Gastrocnemius medialis (tissue), 4 donors: ENCODE data around the gene FAM193B. TPM values are rescaled to one million over a fixed set of nuclear protein-coding genes. Genes with fewer than 3 reads are reported as not detected.

Experiments
- ATAC-seq, 2 donors: fragments of 150-250 bp; one replicate each; pipeline ENCODE4 v1.9.1; 2016
- DNase-seq, 2 donors: peaks; one replicate each; pipeline ENCODE4 v3.0.0-alpha.2; 2019
- H3K27ac ChIP-seq, 4 donors: fragments of 200-600 bp; sonication (generic); 1 replicate in 1 of 4; 2 replicates in 3 of 4; pipeline ENCODE4 v1.5.1; 2016 to 2018; ENCODE audit warnings: mild to moderate bottlenecking in 2 of 4, moderate library complexity in 1 of 4
- H3K27me3 ChIP-seq, 3 donors: fragments of 200-600 bp; sonication (generic) in 2 of 3; 1 replicate in 1 of 3; 2 replicates in 2 of 3; pipeline versions ENCODE4 v1.5.1 to v1.6.0; 2016 to 2019; ENCODE audit warnings: mild to moderate bottlenecking in 1 of 3, moderate library complexity in 1 of 3
- H3K36me3 ChIP-seq, 2 donors: fragments of 200-600 bp; sonication (generic) in 1 of 2; one replicate each; pipeline ENCODE4 v1.5.1; 2017 to 2018
- H3K4me1 ChIP-seq, 2 donors: fragments of 200-600 bp; sonication (generic) in 1 of 2; one replicate each; pipeline ENCODE4 v1.5.1; 2016 to 2017; ENCODE audit warnings: mild to moderate bottlenecking in 2 of 2
- H3K4me3 ChIP-seq, 4 donors: fragments of 200-600 bp; sonication (generic) in 3 of 4; 1 replicate in 1 of 4; 2 replicates in 3 of 4; pipeline ENCODE4 v1.5.1; 2016 to 2019; ENCODE audit warnings: mild to moderate bottlenecking in 2 of 4
- H3K9me3 ChIP-seq, 3 donors: fragments of 200-600 bp; sonication (generic) in 2 of 3; 1 replicate in 1 of 3; 2 replicates in 2 of 3; pipeline ENCODE4 v1.5.1; 2016 to 2019
- CTCF ChIP-seq, 5 experiments: fragments of 450-650 bp in 3 of 5; fragments of 200-600 bp in 2 of 5; sonication (generic) in 2 of 5; IDR thresholded peaks in 4 of 5; conservative IDR thresholded peaks in 1 of 5; 1 replicate in 4 of 5; 2 replicates in 1 of 5; pipeline ENCODE4 v1.5.1; 2016 to 2019; ENCODE audit warnings: antibody characterized with exemption in 5 of 5, mild to moderate bottlenecking in 3 of 5, moderate library complexity in 3 of 5
- POLR2A ChIP-seq, 2 donors: fragments of 450-650 bp; IDR thresholded peaks; one replicate each; pipeline ENCODE4 v1.6.1; 2017; ENCODE audit warnings: antibody characterized with exemption in 2 of 2, mild to moderate bottlenecking in 2 of 2, moderate library complexity in 2 of 2
- in situ Hi-C, 4 donors: fragments of 200-750 bp; cut with MboI; loops; one replicate each; pipeline versions ENCODE4 v1.15.0 to v1.8.0; 2017; ENCODE audit warnings: low sequenced_read_pairs in 4 of 4
- intact Hi-C: fragments of 100-400 bp; cut with DNase I; formaldehyde crosslinking; loops from one replicate; pipeline ENCODE4 v1.15.1; 2023; ENCODE audit warnings: low total_unique reads
- total RNA-seq, 4 donors: library from RNA; depleted of rRNA; stranded (reverse); fragments of >200 nt; gene quantifications; one replicate each; pipeline versions ENCODE4 v1.1.0 to v1.2.3, GENCODE V29; 2016

The FAM193B gene
- total RNA-seq, 4 donors from 2014 or later, result 13.2 to 21.3 (median 16.6) TPM

GRCh38 chr5:177552839-177553455, 1.4 kb downstream of the FAM193B start:
- intact Hi-C loops, result no loop called here
- TF ChIP-seq CTCF (IDR thresholded peaks at IDR 0.05 in 4 of 5, conservative IDR thresholded peaks at IDR 0.05 in 1 of 5), result no peak
- TF ChIP-seq POLR2A (IDR thresholded peaks at IDR 0.05), result no peak
- Histone ChIP-seq H3K9me3 (no peaks in the 10 kb centered on the region), H3K27me3 (no peaks in the 10 kb centered on the region), H3K27ac (peak overlapping the region; percentile 85 to 92 (median 90)), H3K36me3 (no peaks in the 10 kb centered on the region), H3K4me1 (peaks cover 59 to 64% of the 10 kb centered on the region in 2 donors), H3K4me3 (peak overlapping the region; percentile 80 to 86 (median 84))
- in situ Hi-C loops, result no loop called here
- ATAC-seq (no peak), DNase-seq (no peak)

- no peak for DNase-seq
Measured at GRCh38 chr5:177550122-177550521, 4.2 kb downstream of the FAM193B start.

GRCh38 chr5:177548495-177548894, 5.9 kb downstream of the FAM193B start:
- no peaks in the 10 kb centered on the region for H3K36me3 ChIP-seq
- DNase-seq, result no peak
- no peaks in the 10 kb centered on the region for H3K9me3 ChIP-seq
- H3K4me3 ChIP-seq, result no peak overlapping the region
- H3K27ac ChIP-seq, result peak overlapping the region; percentile 60 to 95 (median 67)
- no peak for ATAC-seq
- intact Hi-C loops, result loop anchor here (10.0 kb wide), 1 partner anchor 1164 kb away; the partner anchor contains the start of genes HIGD2A and NOP16
- no peaks in the 10 kb centered on the region for H3K27me3 ChIP-seq
- peaks cover 74 to 84% of the 10 kb centered on the region in 2 donors for H3K4me1 ChIP-seq
- in situ Hi-C loops, result no loop called here
- TF ChIP-seq CTCF (IDR thresholded peaks at IDR 0.05 in 4 of 5, conservative IDR thresholded peaks at IDR 0.05 in 1 of 5), result no peak
- TF ChIP-seq POLR2A (IDR thresholded peaks at IDR 0.05), result no peak

More at GRCh38 chr5:177550122-177550521, 4.2 kb downstream of the FAM193B start:
- Histone ChIP-seq H3K27ac (peak overlapping the region in 3 of 4 donors; percentile 4 to 60 (median 17)), H3K4me1 (peaks cover 65 to 72% of the 10 kb centered on the region in 2 donors), H3K9me3 (no peaks in the 10 kb centered on the region), H3K36me3 (no peaks in the 10 kb centered on the region), H3K4me3 (no peak overlapping the region), H3K27me3 (no peaks in the 10 kb centered on the region)
- TF ChIP-seq CTCF (IDR thresholded peaks at IDR 0.05 in 4 of 5, conservative IDR thresholded peaks at IDR 0.05 in 1 of 5) (no peak), POLR2A (IDR thresholded peaks at IDR 0.05) (no peak)
- no peak for ATAC-seq
- intact Hi-C loops, result no loop called here
- in situ Hi-C loops, result no loop called here

GRCh38 chr5:177547736-177548135, 6.6 kb downstream of the FAM193B start:
- in situ Hi-C loops, result no loop called here

More at GRCh38 chr5:177547736-177548135, 6.6 kb downstream of the FAM193B start:
- no peak for ATAC-seq
- Histone ChIP-seq H3K27ac (peak overlapping the region; percentile 60 to 95 (median 67)), H3K9me3 (no peaks in the 10 kb centered on the region), H3K4me3 (no peak overlapping the region), H3K4me1 (peaks cover 72 to 82% of the 10 kb centered on the region in 2 donors), H3K36me3 (no peaks in the 10 kb centered on the region), H3K27me3 (no peaks in the 10 kb centered on the region)
- DNase-seq, result no peak
- intact Hi-C loops, result loop anchor here (10.0 kb wide), 1 partner anchor 1163 kb away; the partner anchor contains the start of genes HIGD2A and NOP16
- TF ChIP-seq CTCF (IDR thresholded peaks at IDR 0.05 in 4 of 5, conservative IDR thresholded peaks at IDR 0.05 in 1 of 5) (no peak), POLR2A (IDR thresholded peaks at IDR 0.05) (no peak)
